HepG2 (cell line): ENCODE measurements around the gene TBCD. TPM values are rescaled to one million over a fixed set of nuclear protein-coding genes. Genes with fewer than 3 reads are reported as not detected.
A peak's percentile ranks its signal among the peaks of the same experiment; 100 is the strongest.

ENCODE experiments used
- CENPX ChIP-seq: sonication (generic); formaldehyde crosslinking; IDR thresholded peaks from 2 replicates; pipeline ENCODE4 v1.9.0; 2021; ENCODE audit warnings: mild to moderate bottlenecking, missing genetic modification reagents, moderate library complexity
- MIER2 ChIP-seq: IDR thresholded peaks from 2 replicates; pipeline ENCODE4 v1.6.1; 2016; ENCODE audit warnings: missing biosample characterization, missing genetic modification reagents
- NFE2L1 ChIP-seq: sonication (generic); formaldehyde crosslinking; IDR thresholded peaks from 2 replicates; pipeline ENCODE4 v1.4.0; 2020; ENCODE audit warnings: missing genetic modification reagents, mild to moderate bottlenecking, borderline replicate concordance
- NFIC ChIP-seq: IDR thresholded peaks from 2 replicates; pipeline ENCODE4 v1.6.1; 2012; ENCODE audit warnings: mild to moderate bottlenecking, low read length, inconsistent platforms
- PITX1 ChIP-seq: sonication (generic); formaldehyde crosslinking; IDR thresholded peaks from 2 replicates; pipeline ENCODE4 v1.5.1; 2020; ENCODE audit warnings: mild to moderate bottlenecking, missing genetic modification reagents
- POGZ ChIP-seq: sonication (generic); formaldehyde crosslinking; IDR thresholded peaks from 2 replicates; pipeline ENCODE4 v1.4.0; 2020; ENCODE audit warnings: mild to moderate bottlenecking, missing genetic modification reagents
- RORA ChIP-seq: sonication (generic); formaldehyde crosslinking; IDR thresholded peaks from 2 replicates; pipeline ENCODE4 v1.5.0; 2020; ENCODE audit warnings: mild to moderate bottlenecking, missing genetic modification reagents, moderate library complexity
- SIX1 ChIP-seq: sonication (generic); formaldehyde crosslinking; IDR thresholded peaks from 2 replicates; pipeline ENCODE4 v1.4.0; 2020; ENCODE audit warnings: missing genetic modification reagents, borderline replicate concordance
- SNAI1 ChIP-seq: sonication (generic); formaldehyde crosslinking; IDR thresholded peaks from 2 replicates; pipeline ENCODE4 v1.5.0; 2020; ENCODE audit warnings: mild to moderate bottlenecking, missing genetic modification reagents, borderline replicate concordance
- ZFAT ChIP-seq: sonication (generic); formaldehyde crosslinking; conservative IDR thresholded peaks from 2 replicates; pipeline ENCODE4 v1.8.1; 2023; ENCODE audit warnings: missing genetic modification reagents, inconsistent platforms
- ZFP37 ChIP-seq: sonication (generic); formaldehyde crosslinking; IDR thresholded peaks from 2 replicates; pipeline ENCODE4 v1.4.0; 2020; ENCODE audit warnings: missing genetic modification reagents, borderline replicate concordance
- ZNF296 ChIP-seq: sonication (generic); formaldehyde crosslinking; conservative IDR thresholded peaks from 2 replicates; pipeline ENCODE4 v1.5.0; 2020; ENCODE audit warnings: mild to moderate bottlenecking, missing genetic modification reagents
- ZNF33B ChIP-seq: sonication (generic); formaldehyde crosslinking; IDR thresholded peaks from 2 replicates; pipeline ENCODE4 v1.5.1; 2020; ENCODE audit warnings: mild to moderate bottlenecking, missing genetic modification reagents
- ZNF572 ChIP-seq: sonication (generic); formaldehyde crosslinking; IDR thresholded peaks from 2 replicates; pipeline ENCODE4 v1.5.1; 2020; ENCODE audit warnings: mild to moderate bottlenecking, missing genetic modification reagents
- ZNF660 ChIP-seq: sonication (generic); formaldehyde crosslinking; IDR thresholded peaks from 2 replicates; pipeline ENCODE4 v1.5.1; 2020; ENCODE audit warnings: mild to moderate bottlenecking, low read depth, missing genetic modification reagents, borderline replicate concordance
- polyA plus RNA-seq, 8 experiments: library from polyadenylated mRNA; depleted of rRNA in 3 of 8; stranded (reverse) in 7 of 8; unstranded in 1 of 8; fragments of >200 nt; fragmentation: Illumina TruSeq in 4 of 8; extraction: Trizol in 4 of 8; gene quantifications; 2 replicates each; pipeline versions ENCODE4 v1.2.1 to v1.2.3, GENCODE V29; 2011 to 2016; ENCODE audit warnings: low read depth in 4 of 8, missing spikeins in 1 of 8, mixed read lengths in 1 of 8; ENCODE audit not compliant: insufficient read depth in 1 of 8
- total RNA-seq, 5 experiments: library from RNA; depleted of rRNA; stranded (reverse); fragments of >200 nt; fragmentation: Illumina TruSeq; extraction: Trizol; gene quantifications; 2 replicates each; pipeline ENCODE4 v1.2.3, GENCODE V29; 2016; ENCODE audit warnings: low read depth in 1 of 5
- TF ChIP-seq, protein P1 (sequence below): sonication (generic); formaldehyde crosslinking; IDR thresholded peaks from 2 replicates; pipeline ENCODE4 v1.4.0; 2020; ENCODE audit warnings: missing genetic modification reagents
- TF ChIP-seq, protein P2 (sequence below): sonication (generic); formaldehyde crosslinking; IDR thresholded peaks from 2 replicates; pipeline ENCODE4 v1.4.0; 2020; ENCODE audit warnings: mild to moderate bottlenecking, missing genetic modification reagents
- TF ChIP-seq, protein P3 (sequence below): sonication (generic); formaldehyde crosslinking; IDR thresholded peaks from 2 replicates; pipeline ENCODE4 v1.4.0; 2020; ENCODE audit warnings: missing genetic modification reagents
- TF ChIP-seq, protein P4 (sequence below): sonication (generic); formaldehyde crosslinking; IDR thresholded peaks from 2 replicates; pipeline ENCODE4 v1.8.0; 2022; ENCODE audit warnings: mild to moderate bottlenecking, missing genetic modification reagents, moderate library complexity
- TF ChIP-seq, protein P5 (sequence below): sonication (generic); formaldehyde crosslinking; IDR thresholded peaks from 2 replicates; pipeline ENCODE4 v1.5.0; 2020; ENCODE audit warnings: mild to moderate bottlenecking, missing genetic modification reagents
- TF ChIP-seq, protein P6 (sequence below): sonication (generic); formaldehyde crosslinking; IDR thresholded peaks from 2 replicates; pipeline ENCODE4 v1.4.0; 2020; ENCODE audit warnings: mild to moderate bottlenecking, missing genetic modification reagents

The TBCD gene
- total and polyA plus RNA-seq, 2 of the 13 experiments (the other 11 are each of a cell fraction or from before 2014, with no cell fraction given), result 33.9 to 54.8 TPM

DNA sequence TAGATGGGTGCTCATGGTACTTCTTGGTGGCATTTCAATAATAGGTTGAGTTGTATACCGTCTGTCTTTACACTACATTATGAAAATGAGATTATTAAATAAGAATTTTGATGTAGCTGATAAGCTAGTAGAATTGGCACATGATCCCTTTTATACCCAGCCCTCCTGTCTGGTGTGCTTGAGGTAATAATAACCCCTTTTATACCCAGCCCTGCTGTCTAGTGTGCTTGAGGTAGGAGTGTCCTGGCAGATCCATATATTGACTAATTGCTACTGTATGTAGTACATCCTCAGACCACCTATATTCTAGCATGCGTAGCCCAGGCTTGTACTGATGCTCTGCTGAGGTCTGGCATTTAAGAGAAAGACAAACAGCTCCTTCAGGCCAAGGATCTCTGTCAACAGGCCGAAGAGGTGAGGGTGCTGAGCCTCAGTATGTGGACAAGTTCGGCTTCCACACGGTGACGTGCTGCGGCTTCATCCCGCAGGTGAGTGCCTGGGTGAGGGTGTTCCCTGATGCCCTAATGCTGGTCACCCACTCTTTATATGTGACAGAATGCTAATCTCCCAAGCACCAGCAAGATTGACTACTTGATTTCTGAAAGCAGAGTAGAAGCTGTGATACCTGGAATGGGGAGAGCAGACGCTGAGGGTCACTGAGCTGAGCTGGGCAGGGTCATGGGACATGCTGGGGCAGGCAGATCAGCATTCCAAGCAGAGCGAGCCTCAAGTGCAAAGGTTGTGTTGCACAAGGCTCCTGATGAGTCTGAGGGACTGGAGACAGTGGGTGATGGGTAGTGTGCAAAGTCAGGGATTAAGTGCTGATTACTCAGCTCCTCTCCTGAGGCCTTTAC is 10.7 kb upstream of the TBCD start (continued):
- TF ChIP-seq, protein P1, sequence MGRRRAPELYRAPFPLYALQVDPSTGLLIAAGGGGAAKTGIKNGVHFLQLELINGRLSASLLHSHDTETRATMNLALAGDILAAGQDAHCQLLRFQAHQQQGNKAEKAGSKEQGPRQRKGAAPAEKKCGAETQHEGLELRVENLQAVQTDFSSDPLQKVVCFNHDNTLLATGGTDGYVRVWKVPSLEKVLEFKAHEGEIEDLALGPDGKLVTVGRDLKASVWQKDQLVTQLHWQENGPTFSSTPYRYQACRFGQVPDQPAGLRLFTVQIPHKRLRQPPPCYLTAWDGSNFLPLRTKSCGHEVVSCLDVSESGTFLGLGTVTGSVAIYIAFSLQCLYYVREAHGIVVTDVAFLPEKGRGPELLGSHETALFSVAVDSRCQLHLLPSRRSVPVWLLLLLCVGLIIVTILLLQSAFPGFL (CRISPR knock-in tag), result no peak
- TF ChIP-seq ZNF660 (CRISPR knock-in tag) (no peak), CENPX (no peak), NFIC (0 out of 2 replicates have a peak, but pooled peaks have one; percentile 8), SNAI1 (CRISPR knock-in tag) (0 out of 2 replicates have a peak, but pooled peaks have one; percentile 20), ZNF33B (CRISPR knock-in tag) (no peak), PITX1 (peak; percentile 98), ZNF572 (CRISPR knock-in tag) (no peak), MIER2 (CRISPR knock-in tag) (peak; percentile 81; the same call in 1 of the 2 replicates), RORA (CRISPR knock-in tag) (no peak), NFE2L1 (no peak), ZNF296 (CRISPR knock-in tag) (peak; percentile 81; the same call in 1 of the 2 replicates), ZFAT (no peak), SIX1 (CRISPR knock-in tag) (peak; percentile 43; the same call in 1 of the 2 replicates), POGZ (CRISPR knock-in tag) (peak; percentile 82), ZFP37 (CRISPR knock-in tag) (no peak)
- TF ChIP-seq, protein P2, sequence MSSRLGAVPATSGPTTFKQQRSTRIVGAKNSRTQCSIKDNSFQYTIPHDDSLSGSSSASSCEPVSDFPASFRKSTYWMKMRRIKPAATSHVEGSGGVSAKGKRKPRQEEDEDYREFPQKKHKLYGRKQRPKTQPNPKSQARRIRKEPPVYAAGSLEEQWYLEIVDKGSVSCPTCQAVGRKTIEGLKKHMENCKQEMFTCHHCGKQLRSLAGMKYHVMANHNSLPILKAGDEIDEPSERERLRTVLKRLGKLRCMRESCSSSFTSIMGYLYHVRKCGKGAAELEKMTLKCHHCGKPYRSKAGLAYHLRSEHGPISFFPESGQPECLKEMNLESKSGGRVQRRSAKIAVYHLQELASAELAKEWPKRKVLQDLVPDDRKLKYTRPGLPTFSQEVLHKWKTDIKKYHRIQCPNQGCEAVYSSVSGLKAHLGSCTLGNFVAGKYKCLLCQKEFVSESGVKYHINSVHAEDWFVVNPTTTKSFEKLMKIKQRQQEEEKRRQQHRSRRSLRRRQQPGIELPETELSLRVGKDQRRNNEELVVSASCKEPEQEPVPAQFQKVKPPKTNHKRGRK (CRISPR knock-in tag), result no peak
- TF ChIP-seq, protein P3, sequence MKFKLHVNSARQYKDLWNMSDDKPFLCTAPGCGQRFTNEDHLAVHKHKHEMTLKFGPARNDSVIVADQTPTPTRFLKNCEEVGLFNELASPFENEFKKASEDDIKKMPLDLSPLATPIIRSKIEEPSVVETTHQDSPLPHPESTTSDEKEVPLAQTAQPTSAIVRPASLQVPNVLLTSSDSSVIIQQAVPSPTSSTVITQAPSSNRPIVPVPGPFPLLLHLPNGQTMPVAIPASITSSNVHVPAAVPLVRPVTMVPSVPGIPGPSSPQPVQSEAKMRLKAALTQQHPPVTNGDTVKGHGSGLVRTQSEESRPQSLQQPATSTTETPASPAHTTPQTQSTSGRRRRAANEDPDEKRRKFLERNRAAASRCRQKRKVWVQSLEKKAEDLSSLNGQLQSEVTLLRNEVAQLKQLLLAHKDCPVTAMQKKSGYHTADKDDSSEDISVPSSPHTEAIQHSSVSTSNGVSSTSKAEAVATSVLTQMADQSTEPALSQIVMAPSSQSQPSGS (CRISPR knock-in tag), result peak; percentile 94
- TF ChIP-seq, protein P4, sequence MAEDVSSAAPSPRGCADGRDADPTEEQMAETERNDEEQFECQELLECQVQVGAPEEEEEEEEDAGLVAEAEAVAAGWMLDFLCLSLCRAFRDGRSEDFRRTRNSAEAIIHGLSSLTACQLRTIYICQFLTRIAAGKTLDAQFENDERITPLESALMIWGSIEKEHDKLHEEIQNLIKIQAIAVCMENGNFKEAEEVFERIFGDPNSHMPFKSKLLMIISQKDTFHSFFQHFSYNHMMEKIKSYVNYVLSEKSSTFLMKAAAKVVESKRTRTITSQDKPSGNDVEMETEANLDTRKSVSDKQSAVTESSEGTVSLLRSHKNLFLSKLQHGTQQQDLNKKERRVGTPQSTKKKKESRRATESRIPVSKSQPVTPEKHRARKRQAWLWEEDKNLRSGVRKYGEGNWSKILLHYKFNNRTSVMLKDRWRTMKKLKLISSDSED (CRISPR knock-in tag), result no peak
- TF ChIP-seq, protein P5, sequence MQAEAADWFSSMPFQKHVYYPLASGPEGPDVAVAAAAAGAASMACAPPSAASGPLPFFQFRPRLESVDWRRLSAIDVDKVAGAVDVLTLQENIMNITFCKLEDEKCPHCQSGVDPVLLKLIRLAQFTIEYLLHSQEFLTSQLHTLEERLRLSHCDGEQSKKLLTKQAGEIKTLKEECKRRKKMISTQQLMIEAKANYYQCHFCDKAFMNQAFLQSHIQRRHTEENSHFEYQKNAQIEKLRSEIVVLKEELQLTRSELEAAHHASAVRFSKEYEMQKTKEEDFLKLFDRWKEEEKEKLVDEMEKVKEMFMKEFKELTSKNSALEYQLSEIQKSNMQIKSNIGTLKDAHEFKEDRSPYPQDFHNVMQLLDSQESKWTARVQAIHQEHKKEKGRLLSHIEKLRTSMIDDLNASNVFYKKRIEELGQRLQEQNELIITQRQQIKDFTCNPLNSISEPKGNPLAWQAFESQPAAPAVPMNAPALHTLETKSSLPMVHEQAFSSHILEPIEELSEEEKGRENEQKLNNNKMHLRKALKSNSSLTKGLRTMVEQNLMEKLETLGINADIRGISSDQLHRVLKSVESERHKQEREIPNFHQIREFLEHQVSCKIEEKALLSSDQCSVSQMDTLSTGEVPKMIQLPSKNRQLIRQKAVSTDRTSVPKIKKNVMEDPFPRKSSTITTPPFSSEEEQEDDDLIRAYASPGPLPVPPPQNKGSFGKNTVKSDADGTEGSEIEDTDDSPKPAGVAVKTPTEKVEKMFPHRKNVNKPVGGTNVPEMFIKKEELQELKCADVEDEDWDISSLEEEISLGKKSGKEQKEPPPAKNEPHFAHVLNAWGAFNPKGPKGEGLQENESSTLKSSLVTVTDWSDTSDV (CRISPR knock-in tag), result no peak
- TF ChIP-seq, protein P6, sequence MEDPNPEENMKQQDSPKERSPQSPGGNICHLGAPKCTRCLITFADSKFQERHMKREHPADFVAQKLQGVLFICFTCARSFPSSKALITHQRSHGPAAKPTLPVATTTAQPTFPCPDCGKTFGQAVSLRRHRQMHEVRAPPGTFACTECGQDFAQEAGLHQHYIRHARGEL (CRISPR knock-in tag), result no peak
